ENCODE data around the gene CMTM8.

- TF ChIP-seq SP1 (IDR thresholded peaks at IDR 0.05) (no peak), L3MBTL2 (conservative IDR thresholded peaks at IDR 0.05) (no peak), FOXK2 (IDR thresholded peaks at IDR 0.05) (no peak), FOXA1 (IDR thresholded peaks at IDR 0.05) (no peak), TARDBP (IDR thresholded peaks at IDR 0.05) (no peak), BHLHE40 (IDR thresholded peaks at IDR 0.05; ENCODE audit: borderline replicate concordance) (no peak), NFRKB (IDR thresholded peaks at IDR 0.05) (no peak), ELF4 (IDR thresholded peaks at IDR 0.05) (no peak), PKNOX1 (IDR thresholded peaks at IDR 0.05) (no peak), HDGF (IDR thresholded peaks at IDR 0.05; ENCODE audit: borderline replicate concordance) (no peak), SUZ12 (IDR thresholded peaks at IDR 0.05) (no peak), CTBP1 (IDR thresholded peaks at IDR 0.05; ENCODE audit: borderline replicate concordance) (no peak)
Observed at GRCh38 chr3:32249184-32249782, 10.8 kb downstream of the CMTM8 start.
